Stimulated activated CD4-positive, alpha-beta T cell treated with anti-CD3 and anti-CD28 coated beads, Interleukin-4, amount 100 ng/mL, for 1 hour (primary cell): ENCODE measurements around the gene FHOD1.

ENCODE experiments used
- DNase-seq: peaks from one replicate; pipeline ENCODE4 v3.0.0-alpha.2; 2020

Gene FHOD1

DNA sequence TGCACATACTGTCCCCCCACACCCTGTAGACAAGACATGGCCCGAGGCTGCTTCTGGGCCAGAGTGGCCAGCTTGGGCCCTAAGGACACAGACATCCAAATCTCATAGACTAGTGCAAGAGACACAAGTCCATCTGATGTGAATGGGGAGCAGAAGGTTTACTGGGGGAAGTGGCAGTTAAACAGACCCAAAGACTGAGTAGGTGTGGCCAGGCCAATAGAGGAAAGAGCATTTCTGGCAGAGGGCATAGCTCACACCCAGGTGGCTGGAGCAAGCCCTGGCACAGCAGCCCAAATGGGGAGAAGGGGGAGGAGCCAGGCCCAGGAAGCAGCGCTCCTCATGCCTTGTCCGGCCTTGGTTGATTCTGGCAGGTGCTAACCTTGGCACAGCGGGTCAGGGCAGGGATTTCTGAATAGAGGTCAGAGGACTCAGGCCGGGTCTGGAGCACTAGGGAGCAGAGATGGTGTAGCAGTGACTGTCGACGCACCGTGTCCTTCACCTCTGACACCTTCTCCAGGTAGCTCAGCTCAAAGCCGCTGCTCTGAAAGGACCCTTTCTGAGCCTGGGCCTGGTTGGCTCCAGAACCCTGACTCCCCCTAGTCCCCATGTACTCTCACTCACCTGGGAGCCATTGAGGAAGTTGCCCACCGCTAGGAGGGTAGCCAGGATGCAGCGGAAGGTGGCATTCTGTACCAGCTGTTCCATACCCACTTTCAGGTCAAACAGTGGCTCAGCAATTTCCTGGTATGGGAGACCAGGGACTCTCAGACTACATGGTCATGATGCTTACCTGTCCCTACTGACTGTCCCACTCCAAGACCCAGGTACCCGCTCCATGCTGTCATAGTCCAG lies 16.2 kb downstream of the FHOD1 start:
- DNase-seq = no peak

DNA sequence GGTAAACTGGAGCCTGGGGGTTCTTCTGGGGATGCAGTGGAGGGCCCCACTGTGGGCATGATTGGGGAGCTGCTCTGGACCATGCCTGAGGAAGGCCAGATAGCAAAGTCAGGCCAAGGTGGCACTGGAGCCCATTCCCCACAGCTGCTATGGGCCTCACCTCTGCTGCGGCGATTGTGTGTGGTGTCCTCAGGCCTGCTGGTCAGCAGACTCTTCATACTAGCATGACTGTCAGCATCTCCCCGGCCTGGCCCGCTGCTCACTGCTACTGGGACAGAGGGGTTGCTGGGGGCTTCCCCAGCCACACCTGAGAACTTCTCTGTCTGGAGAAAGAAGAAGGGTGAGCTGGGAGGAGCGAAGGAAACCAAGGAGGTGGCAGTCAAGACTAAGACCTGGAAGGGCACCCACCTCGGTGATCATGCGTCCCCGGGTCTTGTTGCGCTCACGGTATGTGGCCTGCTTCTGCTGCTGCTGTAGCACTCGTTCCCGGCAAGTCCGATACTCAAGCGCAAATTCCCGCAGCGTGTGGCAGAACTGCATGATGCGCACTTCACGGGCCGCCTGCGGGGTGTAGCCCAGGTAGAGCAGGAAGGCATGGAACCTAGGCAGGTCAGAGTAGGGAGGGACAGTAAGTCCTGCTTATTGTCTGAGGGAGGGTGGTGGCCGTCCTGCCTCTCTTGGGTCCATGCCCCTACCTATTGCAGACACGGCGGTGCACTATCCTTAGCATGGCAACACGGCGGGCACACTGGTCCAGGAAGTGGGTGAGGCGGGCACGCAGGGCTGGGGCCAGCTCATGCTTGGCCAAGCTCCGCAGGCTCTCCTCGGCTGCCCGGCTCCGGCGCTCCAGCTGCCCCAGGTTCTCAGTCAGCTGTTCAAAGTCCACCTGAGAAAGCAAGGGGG lies 17.1 kb downstream of the FHOD1 start:
- no peak for DNase-seq

DNA sequence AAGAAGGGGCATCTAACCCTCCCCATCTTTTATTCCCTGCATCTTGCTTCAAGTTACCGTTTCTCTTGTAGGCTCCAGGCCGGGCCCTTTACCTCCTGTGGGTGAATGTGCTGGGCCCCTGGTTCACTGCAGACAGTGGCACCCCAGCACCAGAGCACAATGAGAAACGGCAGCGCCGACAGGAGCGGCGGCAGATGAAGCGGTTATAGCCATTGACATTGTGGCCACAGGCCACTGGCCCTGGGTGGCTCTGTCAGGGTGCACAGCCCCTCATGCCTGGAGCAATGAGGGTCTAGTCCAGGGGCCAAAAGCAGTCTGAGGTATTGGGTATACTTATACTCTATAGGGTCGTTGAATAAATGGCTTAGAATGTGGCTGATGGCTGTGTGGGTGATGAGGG lies 18.4 kb downstream of the FHOD1 start:
- DNase-seq = no peak

DNA sequence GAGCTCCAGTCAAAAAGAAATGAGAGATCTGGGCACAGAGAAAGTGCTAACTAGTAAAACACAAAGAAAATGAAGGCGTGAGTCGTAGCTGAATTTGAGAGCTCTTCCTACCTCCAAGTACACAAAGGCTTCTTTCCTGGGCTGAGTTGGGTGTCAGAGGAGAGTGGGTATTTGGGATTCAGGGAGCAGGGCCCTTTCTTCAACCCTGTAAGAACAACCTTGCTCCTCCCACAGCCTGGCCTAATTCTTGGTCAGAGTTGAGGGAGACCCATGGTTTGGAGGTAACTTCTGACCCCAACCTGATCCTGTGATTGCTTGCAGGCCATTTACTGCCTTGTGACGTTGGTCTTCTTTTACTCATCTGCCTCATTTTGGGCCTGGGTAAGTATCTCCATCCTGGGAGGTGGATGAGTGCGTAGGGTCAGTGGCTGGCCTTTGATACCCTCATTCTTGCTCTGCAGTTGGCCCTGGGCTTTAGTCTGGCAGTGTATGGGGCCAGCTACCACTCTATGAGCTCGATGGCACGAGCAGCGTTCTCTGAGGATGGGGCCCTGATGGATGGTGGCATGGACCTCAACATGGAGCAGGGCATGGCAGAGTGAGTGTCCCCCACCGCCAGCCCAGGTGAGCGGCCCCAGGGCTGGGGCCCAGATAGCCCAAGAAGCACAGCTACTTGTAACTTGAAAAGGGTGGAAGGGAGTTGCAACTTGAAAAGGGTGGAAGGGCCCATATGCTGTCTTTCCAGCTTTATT lies 19.1 kb downstream of the FHOD1 start:
- no peak for DNase-seq

DNA sequence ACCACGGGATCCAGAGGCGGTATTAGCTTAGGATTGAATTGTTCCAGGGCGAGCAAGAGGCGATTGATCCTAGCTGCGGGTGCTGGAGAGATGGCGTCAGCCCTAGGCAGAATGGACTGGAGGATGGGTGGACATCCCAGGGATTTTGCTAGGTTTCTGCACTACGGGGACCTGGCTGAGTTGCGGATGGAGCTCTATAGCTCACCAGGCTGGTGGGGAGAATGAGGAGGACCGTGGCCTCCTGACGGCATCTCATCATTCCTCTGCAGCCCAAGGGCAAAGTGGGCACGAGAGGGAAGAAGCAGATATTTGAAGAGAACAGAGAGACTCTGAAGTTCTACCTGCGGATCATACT lies 19.7 kb downstream of the FHOD1 start:
- DNase-seq = no peak

- peak; percentile 97 for DNase-seq
Observed at GRCh38 chr16:67226804-67227566, 20.3 kb downstream of the FHOD1 start, which contains the start of gene TMEM208. TSS of gene TMEM208 (plus strand) at chr16:67227130. CDS start at chr16:67227219, 89 bp downstream.

- no peak for DNase-seq
Observed at GRCh38 chr16:67226295-67226803, 20.9 kb downstream of the FHOD1 start.

- no peak for DNase-seq
Observed at GRCh38 chr16:67223992-67224391, 23.3 kb downstream of the FHOD1 start.

DNA sequence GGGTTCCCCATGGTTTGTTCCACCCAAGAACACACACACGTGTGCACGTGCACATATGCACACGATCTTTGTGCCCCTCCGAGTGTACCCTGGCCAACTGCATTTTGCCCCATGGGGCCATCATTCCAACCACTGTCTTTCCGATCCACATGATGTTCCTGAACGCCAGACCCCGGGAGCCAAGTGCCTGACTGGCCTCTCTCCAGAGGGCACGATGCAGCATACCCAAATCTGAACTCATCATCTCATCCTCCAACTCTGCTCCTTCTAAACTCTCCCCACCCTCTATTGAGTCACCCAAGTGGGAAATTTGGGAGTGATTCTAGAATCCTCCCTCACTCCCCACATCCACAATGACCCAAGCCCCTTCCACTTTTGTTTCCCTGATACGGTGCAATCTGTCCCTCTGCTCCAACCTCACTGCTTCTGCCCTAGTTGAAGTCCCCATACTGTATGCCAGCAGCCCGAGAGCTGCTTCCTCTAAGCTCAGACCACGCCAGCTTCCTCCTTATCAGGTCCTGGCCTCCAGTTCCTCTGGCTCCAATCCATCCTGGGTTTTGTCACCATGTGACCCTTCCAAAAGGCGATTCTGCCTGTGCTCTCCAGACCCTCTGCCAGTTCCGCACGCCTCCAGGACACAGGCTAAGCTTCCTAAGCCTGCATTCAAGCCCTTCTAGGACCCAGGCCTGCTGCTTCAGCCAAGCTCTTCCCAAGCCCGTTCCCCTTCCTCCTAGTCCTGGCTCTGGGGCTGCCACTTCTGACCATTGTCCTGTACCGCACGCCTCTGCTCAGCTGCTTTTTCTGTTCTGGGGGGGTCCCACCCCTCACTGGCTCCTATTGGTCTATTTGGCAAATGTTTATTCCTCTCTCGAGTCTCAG lies 30.4 kb downstream of the FHOD1 start:
- DNase-seq = no peak

DNA sequence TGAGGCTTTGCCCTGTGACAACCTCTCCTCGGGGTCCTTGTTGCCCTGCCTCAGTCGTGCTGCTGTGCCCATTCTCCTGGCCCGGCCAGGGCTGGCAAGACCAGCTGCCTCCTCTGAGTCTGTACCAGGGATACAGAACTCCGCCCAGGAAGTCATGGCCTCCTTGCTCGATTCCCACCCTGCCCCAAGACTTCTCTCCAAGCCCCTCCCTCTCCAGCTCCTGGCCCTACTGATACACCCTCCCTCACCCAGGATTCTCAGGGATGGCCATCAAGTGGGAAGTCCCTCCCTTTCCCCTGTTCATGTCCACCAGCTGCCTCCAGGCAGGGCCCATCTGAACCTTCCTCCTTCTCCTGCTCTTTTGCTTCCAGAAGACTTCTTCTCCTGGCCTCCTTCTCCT lies 31.6 kb downstream of the FHOD1 start:
- no peak for DNase-seq

- no peak for DNase-seq
Observed at GRCh38 chr16:67213197-67214019, 33.9 kb downstream of the FHOD1 start.

DNA sequence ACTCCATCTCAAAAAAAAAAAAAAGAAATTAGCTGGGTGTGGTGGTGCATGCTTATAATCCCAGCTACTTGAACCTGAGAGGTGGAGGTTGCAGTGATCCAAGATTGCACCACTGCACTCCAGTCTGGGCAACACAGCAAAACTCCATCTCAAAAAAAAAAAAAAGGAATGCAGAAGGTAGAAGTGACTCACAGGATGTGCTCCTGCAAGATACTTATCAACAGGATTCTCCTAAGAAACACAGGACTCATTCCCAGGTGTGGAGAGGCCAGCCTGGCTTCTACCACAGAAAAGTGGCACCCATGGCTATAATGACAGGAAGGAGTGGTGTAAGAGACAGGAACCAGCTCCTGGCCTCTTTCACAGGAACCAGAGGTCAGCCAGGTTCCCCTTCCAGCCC lies 34.5 kb downstream of the FHOD1 start:
- no peak for DNase-seq

GRCh38 chr16:67211674-67212073 lies 35.6 kb downstream of the FHOD1 start:
- no peak for DNase-seq

GRCh38 chr16:67210069-67210937 lies 37.0 kb downstream of the FHOD1 start:
- DNase-seq = no peak

DNA sequence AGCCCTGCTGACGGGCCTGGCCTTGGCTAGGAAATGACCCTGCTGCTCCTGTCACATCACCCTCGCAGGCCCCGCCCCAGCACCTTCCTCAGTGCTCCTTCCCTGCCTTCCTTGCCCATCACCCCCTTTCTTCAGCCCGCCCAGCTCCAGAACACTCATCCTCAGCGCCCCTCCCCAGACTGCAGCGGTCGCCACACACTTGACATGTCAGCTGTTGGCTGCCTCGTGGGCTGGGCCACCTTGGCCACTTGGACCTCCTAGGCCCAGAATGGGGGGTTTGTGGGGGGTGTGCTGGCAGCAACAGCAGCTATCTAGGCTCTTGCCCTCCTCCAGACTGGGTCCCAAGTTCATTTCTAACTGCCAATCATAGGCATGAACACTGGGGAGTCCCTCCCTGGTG lies 37.7 kb downstream of the FHOD1 start:
- no peak for DNase-seq

GRCh38 chr16:67208154-67208896 lies 39.0 kb downstream of the FHOD1 start:
- no peak for DNase-seq

GRCh38 chr16:67207249-67208091 lies 39.8 kb downstream of the FHOD1 start:
- DNase-seq = no peak
